ENCODE measurements around the gene PRKCB. TPM values are rescaled to one million over a fixed set of nuclear protein-coding genes. Genes with fewer than 3 reads are reported as not detected.
A peak's percentile ranks its signal among the peaks of the same experiment; 100 is the strongest.

The PRKCB gene
- total and polyA plus RNA-seq, 2 experiments from 2014 or later, result 3.7 to 16.4 TPM

GRCh38 chr16:23907457-23907902 is 71.7 kb downstream of the PRKCB start:
- H3K9me3 Mint-ChIP-seq, result no peaks in the 10 kb centered on the region
- no peaks in the 10 kb centered on the region for H3K36me3 Mint-ChIP-seq (ENCODE audit: low read depth)
- H3K4me3 Mint-ChIP-seq, result no peak overlapping the region
- no peak overlapping the region for H2AFZ ChIP-seq
- TF ChIP-seq POLR2AphosphoS5 (IDR thresholded peaks at IDR 0.05; ENCODE audit: low read depth) (no peak), ZNF462 (CRISPR knock-in tag; IDR thresholded peaks at IDR 0.05) (no peak), CREB1 (CRISPR knock-in tag; IDR thresholded peaks at IDR 0.05; ENCODE audit: low read depth) (no peak), ETS1 (IDR thresholded peaks at IDR 0.05) (no peak), ZNF114 (CRISPR knock-in tag; IDR thresholded peaks at IDR 0.05) (no peak), REST (IDR thresholded peaks at IDR 0.05; ENCODE audit: unreplicated experiment) (no peak), EZH2 (IDR thresholded peaks at IDR 0.05; ENCODE audit: low read depth, unreplicated experiment) (no peak), STAT1 (IDR thresholded peaks at IDR 0.05; ENCODE audit: unreplicated experiment) (no peak), JUNB (IDR thresholded peaks at IDR 0.05; ENCODE audit: unreplicated experiment) (no peak), EZH2phosphoT487 (IDR thresholded peaks at IDR 0.05; ENCODE audit: unreplicated experiment) (no peak), NANOG (IDR thresholded peaks at IDR 0.05; ENCODE audit: borderline replicate concordance) (no peak), ZNF331 (CRISPR knock-in tag; IDR thresholded peaks at IDR 0.05; ENCODE audit: low read depth) (no peak), CTCF (conservative IDR thresholded peaks at IDR 0.05; ENCODE audit: low read depth in 2 of 2) (no peak)
- H3F3A ChIP-seq (replicated peaks; ENCODE audit: low read depth), result no peaks in the 10 kb centered on the region
- H3K27me3 Mint-ChIP-seq (ENCODE audit: insufficient read depth, low read depth, poor library complexity), result peaks cover 6% of the 10 kb centered on the region
- H3K4me1 ChIP-seq (ENCODE audit: insufficient read depth), result peaks cover 13% of the 10 kb centered on the region
- DNase-seq (ENCODE audit: low spot score), result no peak
- no peaks in the 10 kb centered on the region for H3K79me2 ChIP-seq (replicated peaks; ENCODE audit: insufficient read depth)
- H3K4me2 ChIP-seq, result no peak overlapping the region
- no peaks in the 10 kb centered on the region for H3K27me3 ChIP-seq (ENCODE audit: insufficient read depth)
- no peaks in the 10 kb centered on the region for H3K9me2 ChIP-seq (ENCODE audit: insufficient read depth)
- H3K4me3 ChIP-seq, result no peak overlapping the region
- peak overlapping the region; percentile 22; the same call in 1 of the 2 replicates for H3K27ac Mint-ChIP-seq
- H3K36me3 ChIP-seq (ENCODE audit: insufficient read depth), result no peaks in the 10 kb centered on the region
- H4K20me1 ChIP-seq (replicated peaks; ENCODE audit: insufficient read depth), result no peaks in the 10 kb centered on the region
- peaks cover 22% of the 10 kb centered on the region for H3K4me1 Mint-ChIP-seq
- no peak overlapping the region for H3K27ac ChIP-seq (ENCODE audit: low read depth)
- ATAC-seq, result peak; percentile 38
